ENCODE data around the gene ZFHX3.

ZFHX3 gene

GRCh38 chr16:73056921-73057290, 9.0 kb upstream of the ZFHX3 start:
- DNase-seq (ENCODE audit: low spot score): no peak

GRCh38 chr16:73056448-73056847, 8.5 kb upstream of the ZFHX3 start:
- DNase-seq (ENCODE audit: low spot score): no peak

DNA sequence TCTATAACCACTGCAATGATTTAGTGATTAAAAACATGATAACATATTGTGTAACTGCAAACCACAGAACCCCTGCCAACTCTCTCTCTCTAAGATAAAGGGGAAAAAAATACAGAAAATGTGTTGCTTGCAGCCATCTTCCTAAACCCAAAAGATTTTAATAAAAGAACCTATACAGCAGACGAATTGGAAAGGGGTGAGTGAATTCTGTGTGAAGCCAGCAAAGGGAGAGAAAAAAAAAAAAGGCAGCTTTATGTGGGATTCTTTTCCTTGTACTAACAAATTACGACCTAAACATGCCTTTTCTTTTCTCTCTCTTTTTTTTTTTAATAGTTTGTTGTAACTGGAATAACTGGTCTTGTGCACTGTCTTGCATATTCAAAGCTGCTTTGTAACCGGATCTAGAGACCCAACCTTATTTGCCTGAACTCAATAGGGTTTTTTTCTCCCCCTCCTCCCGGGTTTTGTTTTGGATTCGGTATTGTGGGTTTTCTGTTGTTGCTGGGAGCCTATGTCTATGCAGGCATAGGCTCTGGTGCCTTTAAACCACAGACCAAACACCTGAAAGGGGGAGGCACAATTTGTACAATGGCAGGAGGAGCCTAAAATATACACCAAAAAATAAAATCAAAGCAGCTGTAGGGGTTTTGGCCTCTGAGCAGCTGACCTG, 7.0 kb upstream of the ZFHX3 start:
- DNase-seq (ENCODE audit: low spot score): no peak

- DNase-seq (ENCODE audit: low spot score): no peak
These were observed 6.5 kb upstream of the ZFHX3 start for GRCh38 chr16:73054498-73054812.

GRCh38 chr16:73054125-73054484, 6.2 kb upstream of the ZFHX3 start:
- DNase-seq (ENCODE audit: low spot score): no peak

DNA sequence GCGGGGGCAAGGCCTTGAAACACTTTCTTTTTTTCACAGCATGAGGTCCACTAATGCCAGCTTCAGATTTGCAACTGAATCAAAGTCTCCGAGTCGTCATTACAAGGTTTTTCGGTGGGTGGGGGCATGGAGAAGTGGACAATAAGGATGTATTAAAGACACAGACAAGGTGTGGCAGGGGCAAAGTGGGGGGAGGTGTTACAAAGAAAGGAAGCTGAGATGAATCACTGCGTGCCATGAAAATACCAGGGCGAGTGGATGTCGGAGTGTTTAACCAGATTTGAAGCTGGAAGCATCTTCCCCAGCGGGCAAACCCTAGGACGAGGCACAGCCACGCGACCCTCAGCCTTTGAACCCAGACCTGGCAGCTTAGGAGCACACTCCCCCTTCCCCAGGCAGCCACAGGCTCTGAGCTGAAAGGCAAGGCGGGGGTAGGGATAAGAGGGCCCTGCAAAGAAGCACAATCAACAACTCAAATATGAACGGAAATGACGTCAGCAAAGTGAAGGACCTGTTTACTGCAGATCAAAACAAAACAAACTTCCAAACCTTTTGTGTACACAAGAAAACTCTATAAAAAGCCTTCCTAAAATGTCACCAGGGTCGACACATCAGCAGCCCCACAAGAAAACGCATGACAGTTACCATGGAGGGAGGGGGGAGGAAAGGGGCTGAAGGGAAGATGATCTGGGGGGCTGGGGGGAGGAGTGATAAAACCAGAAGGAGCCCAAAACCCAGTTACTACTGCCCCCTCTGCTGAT, 5.6 kb upstream of the ZFHX3 start:
- no peak for DNase-seq (ENCODE audit: low spot score)

DNA sequence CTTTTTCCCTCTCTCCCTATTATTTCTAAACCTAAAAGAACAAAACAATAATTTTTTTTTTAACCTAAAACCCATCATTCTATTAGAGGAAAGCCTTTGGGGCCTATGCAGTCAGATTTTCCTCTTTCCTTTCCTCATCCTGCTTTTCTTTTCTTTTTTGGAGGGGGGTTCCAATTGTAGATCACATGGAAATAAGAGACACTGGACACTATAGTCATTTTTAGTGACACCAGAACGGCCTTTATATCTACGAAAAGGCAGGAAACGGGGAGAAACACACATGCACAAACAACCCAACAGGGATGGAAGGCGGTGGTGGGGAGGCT, 5.1 kb upstream of the ZFHX3 start:
- DNase-seq (ENCODE audit: low spot score): no peak

- no peak for DNase-seq (ENCODE audit: low spot score)
These were observed 4.6 kb upstream of the ZFHX3 start for GRCh38 chr16:73052576-73052975.

- no peak for DNase-seq (ENCODE audit: low spot score)
These were observed 4.0 kb upstream of the ZFHX3 start for GRCh38 chr16:73051961-73052360.

GRCh38 chr16:73051226-73051625, 3.3 kb upstream of the ZFHX3 start:
- no peak for DNase-seq (ENCODE audit: low spot score)

DNA sequence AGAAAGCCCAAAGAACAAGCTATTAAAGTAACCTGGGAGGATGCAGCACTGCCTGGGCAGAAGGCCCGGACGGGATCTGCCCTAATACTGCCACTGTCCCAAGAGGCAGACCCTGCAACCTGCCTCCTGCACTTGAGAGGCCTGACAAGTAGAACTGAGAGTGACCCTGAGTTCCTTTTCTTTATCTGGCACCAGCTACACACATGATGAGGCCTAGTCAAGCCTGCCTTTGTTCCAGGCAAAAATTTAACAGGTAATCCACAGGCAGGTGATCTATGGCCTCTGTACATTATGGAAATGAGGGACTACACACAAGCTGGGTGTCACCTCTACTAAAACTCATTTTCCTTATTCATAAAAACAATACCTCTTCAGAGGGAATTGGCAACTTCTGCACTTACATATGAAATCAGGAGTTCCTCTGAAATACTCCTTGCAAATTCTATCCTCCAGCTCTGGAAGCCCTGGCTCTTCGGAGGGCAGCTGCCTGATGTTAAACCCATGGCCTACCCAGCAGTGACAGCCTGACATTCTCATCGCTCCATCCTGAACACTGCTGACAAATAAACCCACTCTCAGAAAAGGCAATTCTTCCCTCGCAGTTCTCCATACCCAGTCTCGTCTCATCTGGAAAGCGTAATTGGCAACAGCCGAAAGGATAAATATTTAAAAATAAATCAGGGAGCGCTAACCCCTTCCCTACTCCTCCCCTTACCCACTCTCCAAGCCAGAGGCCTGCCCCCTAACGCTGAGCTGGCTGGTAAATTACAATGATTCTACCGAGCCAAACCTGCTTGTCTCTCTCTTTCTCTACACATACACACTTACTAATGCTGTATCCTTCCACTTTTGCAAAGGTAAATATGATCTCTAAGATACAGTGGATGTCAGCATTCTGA, 2.5 kb upstream of the ZFHX3 start:
- no peak for DNase-seq (ENCODE audit: low spot score)

DNA sequence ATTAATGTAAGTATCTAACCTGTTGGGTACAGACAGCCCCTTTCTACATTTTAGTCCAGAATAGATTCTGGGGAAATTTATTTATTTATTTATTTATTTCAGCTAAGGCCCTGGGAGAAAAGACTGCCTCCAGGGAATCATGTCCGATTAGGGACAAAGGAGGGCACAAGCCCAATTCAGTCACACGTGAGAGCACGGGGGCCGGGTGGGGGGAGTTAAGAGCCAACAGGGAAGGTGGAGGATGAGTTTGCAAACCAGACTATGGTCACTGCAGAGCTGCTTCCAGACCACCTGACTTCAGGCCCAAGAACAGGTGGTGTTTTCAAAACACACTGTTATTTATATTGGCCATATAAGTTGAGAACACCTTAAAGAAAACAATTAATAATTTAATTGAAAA, 1.6 kb upstream of the ZFHX3 start:
- DNase-seq (ENCODE audit: low spot score): no peak

GRCh38 chr16:73049091-73049490, 1.2 kb upstream of the ZFHX3 start:
- no peak for DNase-seq (ENCODE audit: low spot score)

- DNase-seq (ENCODE audit: low spot score): no peak
These were observed 558 bp upstream of the ZFHX3 start for GRCh38 chr16:73048292-73049080.

GRCh38 chr16:73047221-73047535, 750 bp downstream of the ZFHX3 start:
- DNase-seq (ENCODE audit: low spot score): no peak

- no peak for DNase-seq (ENCODE audit: low spot score)
These were observed 1.1 kb downstream of the ZFHX3 start for GRCh38 chr16:73046849-73047214.

- DNase-seq (ENCODE audit: low spot score): no peak
These were observed 1.6 kb downstream of the ZFHX3 start for GRCh38 chr16:73046202-73046848.

DNA sequence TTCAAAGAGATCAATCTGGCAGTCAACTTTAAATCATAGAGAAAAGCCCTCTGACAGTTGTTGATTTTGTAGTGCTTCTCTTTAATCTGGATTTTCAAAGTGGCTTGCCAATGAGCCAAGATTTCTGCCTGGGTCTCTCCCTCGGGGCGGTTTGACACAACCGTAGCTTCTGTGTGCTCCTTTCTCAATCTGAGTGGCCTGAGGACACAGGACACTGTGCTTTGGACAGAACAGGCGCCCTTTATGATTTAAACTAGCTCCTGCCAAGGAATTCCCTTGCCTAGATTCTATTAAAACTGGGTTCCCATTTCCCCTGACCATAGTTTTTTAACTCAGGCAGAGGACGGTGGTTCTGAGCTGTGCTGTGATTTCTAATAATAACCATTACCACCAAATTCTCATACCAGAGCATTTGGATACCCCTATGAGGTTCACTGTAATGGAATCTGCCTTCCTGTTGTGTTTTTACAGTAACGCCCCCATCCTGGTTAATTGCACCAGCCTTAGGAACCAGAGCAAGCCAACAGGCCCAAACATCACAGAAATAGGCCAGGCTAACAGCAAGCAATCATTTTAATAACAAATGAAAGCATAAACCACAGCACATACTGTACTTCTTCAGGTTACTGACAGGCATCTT, 4.0 kb downstream of the ZFHX3 start:
- no peak for DNase-seq (ENCODE audit: low spot score)

DNA sequence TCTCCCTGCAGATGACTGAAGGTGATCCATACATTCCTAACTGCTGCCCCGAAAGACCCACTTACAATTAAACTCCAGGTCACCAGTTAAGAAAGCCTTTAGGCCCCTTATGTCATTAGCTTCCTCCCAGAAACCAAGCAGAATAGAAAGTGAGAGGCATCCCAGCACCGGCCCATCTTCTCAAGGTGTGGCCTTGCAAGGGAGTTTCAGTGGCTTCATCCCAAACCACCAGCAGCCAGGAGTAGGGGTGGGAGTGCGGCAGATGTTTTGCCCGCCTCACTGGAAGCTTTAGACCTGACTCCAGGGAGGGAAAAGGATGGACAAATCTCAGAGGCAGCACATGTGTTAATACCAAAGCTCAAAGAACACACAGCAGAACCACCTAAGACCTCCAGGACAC, 5.1 kb downstream of the ZFHX3 start:
- no peak for DNase-seq (ENCODE audit: low spot score)

GRCh38 chr16:73041676-73042075, 6.3 kb downstream of the ZFHX3 start:
- DNase-seq (ENCODE audit: low spot score): no peak

- no peak for DNase-seq (ENCODE audit: low spot score)
These were observed 7.1 kb downstream of the ZFHX3 start for GRCh38 chr16:73040735-73041402.
